ENCODE results near the gene NHEJ1. TPM values are rescaled to one million over a fixed set of nuclear protein-coding genes. Genes with fewer than 3 reads are reported as not detected.

NHEJ1 gene
- total RNA-seq, 1 experiment from 2014 or later, result 22.3 TPM

DNA sequence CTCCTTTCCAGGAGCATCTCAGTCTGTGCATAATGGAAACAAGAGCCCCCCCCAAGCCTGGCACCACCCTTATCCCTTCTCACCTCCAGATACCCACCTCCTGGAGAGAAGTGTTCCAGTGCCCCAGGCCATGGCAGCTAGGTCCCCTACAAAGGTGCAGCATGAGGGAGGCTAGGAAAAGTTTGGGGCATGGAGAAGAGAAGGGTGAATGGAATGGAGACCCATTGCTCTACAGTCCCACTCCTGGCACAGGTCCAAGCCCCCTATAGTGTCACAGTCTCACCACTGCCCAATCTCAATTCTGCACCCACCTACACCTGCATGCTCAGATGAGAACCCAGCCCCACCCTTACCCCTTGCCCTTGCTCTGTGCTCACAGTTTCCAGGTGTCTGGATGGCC, 8.3 kb upstream of the NHEJ1 start (continued):
- TF ChIP-seq, protein P1, sequence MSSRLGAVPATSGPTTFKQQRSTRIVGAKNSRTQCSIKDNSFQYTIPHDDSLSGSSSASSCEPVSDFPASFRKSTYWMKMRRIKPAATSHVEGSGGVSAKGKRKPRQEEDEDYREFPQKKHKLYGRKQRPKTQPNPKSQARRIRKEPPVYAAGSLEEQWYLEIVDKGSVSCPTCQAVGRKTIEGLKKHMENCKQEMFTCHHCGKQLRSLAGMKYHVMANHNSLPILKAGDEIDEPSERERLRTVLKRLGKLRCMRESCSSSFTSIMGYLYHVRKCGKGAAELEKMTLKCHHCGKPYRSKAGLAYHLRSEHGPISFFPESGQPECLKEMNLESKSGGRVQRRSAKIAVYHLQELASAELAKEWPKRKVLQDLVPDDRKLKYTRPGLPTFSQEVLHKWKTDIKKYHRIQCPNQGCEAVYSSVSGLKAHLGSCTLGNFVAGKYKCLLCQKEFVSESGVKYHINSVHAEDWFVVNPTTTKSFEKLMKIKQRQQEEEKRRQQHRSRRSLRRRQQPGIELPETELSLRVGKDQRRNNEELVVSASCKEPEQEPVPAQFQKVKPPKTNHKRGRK (CRISPR knock-in tag; IDR thresholded peaks at IDR 0.05; ENCODE audit: borderline replicate concordance), result no peak
- no peak for TF ChIP-seq ERG (CRISPR knock-in tag; IDR thresholded peaks at IDR 0.05)
- TF ChIP-seq TEAD4 (CRISPR knock-in tag; IDR thresholded peaks at IDR 0.05), result no peak

GRCh38 chr2:219168526-219168925, 7.9 kb upstream of the NHEJ1 start:
- ChIA-PET POLR2A (no interaction called here), CTCF (interaction anchor here (0.6 kb wide), 1 partner anchor 43 kb away, joined by 3 read pairs; no protein-coding TSS in a partner anchor)
- Mint-ChIP-seq H3K4me3 (no peak overlapping the region), H3K27ac (no peak overlapping the region), H3K9me3 (no peaks in the 10 kb centered on the region), H3K4me1 (0 out of 2 replicates have a peak, but pooled peaks cover 3% of the 10 kb centered on the region), H3K27me3 (ENCODE audit: low read depth) (no peaks in the 10 kb centered on the region; the same call in 1 of the 2 replicates), H3K36me3 (no peaks in the 10 kb centered on the region)
- TF ChIP-seq, protein P2, sequence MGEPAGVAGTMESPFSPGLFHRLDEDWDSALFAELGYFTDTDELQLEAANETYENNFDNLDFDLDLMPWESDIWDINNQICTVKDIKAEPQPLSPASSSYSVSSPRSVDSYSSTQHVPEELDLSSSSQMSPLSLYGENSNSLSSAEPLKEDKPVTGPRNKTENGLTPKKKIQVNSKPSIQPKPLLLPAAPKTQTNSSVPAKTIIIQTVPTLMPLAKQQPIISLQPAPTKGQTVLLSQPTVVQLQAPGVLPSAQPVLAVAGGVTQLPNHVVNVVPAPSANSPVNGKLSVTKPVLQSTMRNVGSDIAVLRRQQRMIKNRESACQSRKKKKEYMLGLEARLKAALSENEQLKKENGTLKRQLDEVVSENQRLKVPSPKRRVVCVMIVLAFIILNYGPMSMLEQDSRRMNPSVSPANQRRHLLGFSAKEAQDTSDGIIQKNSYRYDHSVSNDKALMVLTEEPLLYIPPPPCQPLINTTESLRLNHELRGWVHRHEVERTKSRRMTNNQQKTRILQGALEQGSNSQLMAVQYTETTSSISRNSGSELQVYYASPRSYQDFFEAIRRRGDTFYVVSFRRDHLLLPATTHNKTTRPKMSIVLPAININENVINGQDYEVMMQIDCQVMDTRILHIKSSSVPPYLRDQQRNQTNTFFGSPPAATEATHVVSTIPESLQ (CRISPR knock-in tag; IDR thresholded peaks at IDR 0.05), result no peak
- TF ChIP-seq SMAD4 (CRISPR knock-in tag; IDR thresholded peaks at IDR 0.05), result no peak
- TF ChIP-seq NR1H2 (CRISPR knock-in tag; IDR thresholded peaks at IDR 0.05), result no peak
- no peak for TF ChIP-seq CTCF (IDR thresholded peaks at IDR 0.05)
- TF ChIP-seq KAT7 (CRISPR knock-in tag; IDR thresholded peaks at IDR 0.05; ENCODE audit: borderline replicate concordance), result no peak
- TF ChIP-seq, protein P3, sequence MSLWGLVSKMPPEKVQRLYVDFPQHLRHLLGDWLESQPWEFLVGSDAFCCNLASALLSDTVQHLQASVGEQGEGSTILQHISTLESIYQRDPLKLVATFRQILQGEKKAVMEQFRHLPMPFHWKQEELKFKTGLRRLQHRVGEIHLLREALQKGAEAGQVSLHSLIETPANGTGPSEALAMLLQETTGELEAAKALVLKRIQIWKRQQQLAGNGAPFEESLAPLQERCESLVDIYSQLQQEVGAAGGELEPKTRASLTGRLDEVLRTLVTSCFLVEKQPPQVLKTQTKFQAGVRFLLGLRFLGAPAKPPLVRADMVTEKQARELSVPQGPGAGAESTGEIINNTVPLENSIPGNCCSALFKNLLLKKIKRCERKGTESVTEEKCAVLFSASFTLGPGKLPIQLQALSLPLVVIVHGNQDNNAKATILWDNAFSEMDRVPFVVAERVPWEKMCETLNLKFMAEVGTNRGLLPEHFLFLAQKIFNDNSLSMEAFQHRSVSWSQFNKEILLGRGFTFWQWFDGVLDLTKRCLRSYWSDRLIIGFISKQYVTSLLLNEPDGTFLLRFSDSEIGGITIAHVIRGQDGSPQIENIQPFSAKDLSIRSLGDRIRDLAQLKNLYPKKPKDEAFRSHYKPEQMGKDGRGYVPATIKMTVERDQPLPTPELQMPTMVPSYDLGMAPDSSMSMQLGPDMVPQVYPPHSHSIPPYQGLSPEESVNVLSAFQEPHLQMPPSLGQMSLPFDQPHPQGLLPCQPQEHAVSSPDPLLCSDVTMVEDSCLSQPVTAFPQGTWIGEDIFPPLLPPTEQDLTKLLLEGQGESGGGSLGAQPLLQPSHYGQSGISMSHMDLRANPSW (CRISPR knock-in tag; conservative IDR thresholded peaks at IDR 0.05; ENCODE audit: low read depth), result no peak
- no peak for TF ChIP-seq SP1 (CRISPR knock-in tag; conservative IDR thresholded peaks at IDR 0.05)
- no peak for TF ChIP-seq SMAD3 (CRISPR knock-in tag; IDR thresholded peaks at IDR 0.05; ENCODE audit: borderline replicate concordance)
- DNase-seq (ENCODE audit: low spot score) (no peak), ATAC-seq (no peak)

GRCh38 chr2:219167997-219168396, 7.4 kb upstream of the NHEJ1 start:
- no peak overlapping the region; the same call in 1 of the 2 replicates for H3K27ac Mint-ChIP-seq
- H3K27me3 Mint-ChIP-seq (ENCODE audit: low read depth), result peaks cover 4% of the 10 kb centered on the region
- H3K4me1 Mint-ChIP-seq, result 0 out of 2 replicates have a peak, but pooled peaks cover 3% of the 10 kb centered on the region
- no peak for DNase-seq (ENCODE audit: low spot score)
- H3K9me3 Mint-ChIP-seq, result no peaks in the 10 kb centered on the region
- ATAC-seq, result no peak; the same call in 1 of the 2 replicates
- no peaks in the 10 kb centered on the region for H3K36me3 Mint-ChIP-seq
- no peak overlapping the region for H3K4me3 Mint-ChIP-seq
- ChIA-PET CTCF (interaction anchor here (0.6 to 0.7 kb wide), 2 partner anchors 43 to 168 kb away, joined by 3 to 4 read pairs; no protein-coding TSS in a partner anchor), POLR2A (no interaction called here)
- TF ChIP-seq RORB (CRISPR knock-in tag; IDR thresholded peaks at IDR 0.05) (no peak), TP53 (CRISPR knock-in tag; IDR thresholded peaks at IDR 0.05) (no peak), ATF1 (CRISPR knock-in tag; IDR thresholded peaks at IDR 0.05) (no peak), NR2C2 (CRISPR knock-in tag; IDR thresholded peaks at IDR 0.05) (no peak), RELA (CRISPR knock-in tag; IDR thresholded peaks at IDR 0.05; ENCODE audit: borderline replicate concordance) (no peak), ZNF396 (CRISPR knock-in tag; IDR thresholded peaks at IDR 0.05; ENCODE audit: borderline replicate concordance) (no peak), KAT7 (CRISPR knock-in tag; IDR thresholded peaks at IDR 0.05; ENCODE audit: borderline replicate concordance) (no peak)
